LNCAP (cell line): ENCODE data around the gene NAP1L3.

ENCODE experiments used
- CTCF ChIP-seq: fragments of 450-650 bp; IDR thresholded peaks from 2 replicates; pipeline ENCODE4 v1.5.1; 2017; ENCODE audit warnings: mild to moderate bottlenecking

The NAP1L3 gene

GRCh38 chrX:93637591-93637990 is 35.8 kb downstream of the NAP1L3 start:
- TF ChIP-seq CTCF = no peak
